HG03457 (cell line): ENCODE results near the gene ALDH1B1.

Experiments
- ATAC-seq: cut with Tn5 transposase; IDR thresholded peaks from one replicate; pipeline ENCODE4 v1.9.1; 2021; ENCODE audit warnings: moderate number of reproducible peaks; ENCODE audit not compliant: unreplicated experiment

Gene ALDH1B1

DNA sequence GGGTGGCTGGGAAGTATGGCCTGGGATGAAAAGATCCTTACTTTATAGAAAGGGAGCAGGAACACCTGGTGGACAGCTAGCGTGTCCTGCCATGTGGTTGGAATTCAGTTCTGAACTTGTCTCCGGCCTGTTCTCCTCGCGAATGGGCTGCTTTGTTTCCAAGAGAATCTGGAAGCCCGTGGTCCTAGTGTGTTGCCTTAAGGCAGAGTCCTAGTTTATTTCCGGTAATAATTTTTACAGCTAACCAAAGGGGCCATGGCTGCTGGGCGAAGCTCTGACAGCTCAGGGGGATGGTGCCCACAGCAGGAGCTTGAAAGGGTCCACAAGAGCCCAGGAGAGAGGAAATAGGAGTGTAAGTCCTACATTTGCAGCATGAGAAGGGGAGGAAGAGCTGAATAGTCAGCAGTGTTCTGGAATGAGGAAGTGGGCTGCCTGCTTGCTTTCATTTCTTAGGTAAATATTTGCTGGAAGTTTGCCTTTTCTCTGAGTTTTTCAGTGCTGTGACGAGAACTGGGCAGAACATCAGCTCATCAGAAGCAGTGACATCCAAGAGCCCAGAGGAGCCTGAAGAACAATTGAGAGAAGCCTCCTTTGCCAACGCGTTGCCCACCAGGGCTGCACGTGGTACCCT lies 44.8 kb downstream of the ALDH1B1 start:
- ATAC-seq, result no peak

DNA sequence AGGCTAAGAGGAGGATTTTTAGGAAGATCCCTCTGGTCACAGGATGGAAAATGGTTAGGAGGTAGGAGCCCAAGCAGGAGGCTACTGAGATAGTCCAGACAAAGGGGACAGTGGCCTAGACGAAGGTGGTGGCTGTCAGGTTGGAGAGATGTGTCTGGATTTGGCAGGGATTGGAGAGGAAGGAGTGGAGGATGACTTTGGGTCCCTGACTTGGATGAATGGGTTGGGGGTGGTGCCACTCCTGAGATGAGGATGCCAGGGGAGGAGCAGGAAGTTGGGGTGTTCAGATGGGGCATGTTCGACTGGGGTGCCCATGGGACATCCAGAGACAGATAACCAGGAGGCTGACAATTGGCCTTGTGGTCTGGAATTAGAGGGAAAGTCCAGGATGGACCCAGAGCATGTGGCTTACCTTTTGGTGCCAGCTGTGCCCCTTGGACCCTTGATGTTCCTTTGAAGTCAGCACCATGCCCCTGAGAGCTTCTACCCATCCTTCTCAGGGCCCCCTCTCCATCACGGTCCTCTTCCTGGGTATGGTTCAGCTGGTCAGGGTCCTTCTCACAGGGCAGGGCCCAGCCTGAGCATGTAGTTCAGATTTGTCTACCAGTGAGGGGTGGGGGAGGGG lies 46.9 kb downstream of the ALDH1B1 start:
- ATAC-seq, result no peak

- ATAC-seq, result no peak
Measured at GRCh38 chr9:38439916-38440301, 47.4 kb downstream of the ALDH1B1 start.

DNA sequence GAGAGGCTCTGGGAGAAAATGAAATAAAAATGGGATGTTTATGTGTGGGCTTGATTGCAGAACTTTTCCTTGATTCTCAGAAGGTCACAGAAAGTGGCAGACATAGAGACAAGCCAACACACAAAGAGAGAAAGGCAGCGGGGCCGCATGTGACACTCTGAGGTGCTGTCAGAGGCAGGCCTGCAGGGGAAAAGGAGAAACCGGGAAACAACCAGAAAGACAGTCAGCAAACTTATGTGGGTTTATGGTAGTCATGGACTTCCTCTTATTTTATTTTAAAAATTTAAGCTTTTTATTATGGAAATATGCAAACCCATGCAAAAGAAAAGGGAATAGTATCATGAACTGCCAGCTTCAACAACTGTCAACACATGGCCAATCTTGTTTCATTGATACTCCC lies 48.0 kb downstream of the ALDH1B1 start:
- ATAC-seq, result no peak

- ATAC-seq, result no peak
Measured at GRCh38 chr9:38441347-38442085, 49.0 kb downstream of the ALDH1B1 start.

GRCh38 chr9:38442473-38443096 lies 50.1 kb downstream of the ALDH1B1 start:
- no peak for ATAC-seq

DNA sequence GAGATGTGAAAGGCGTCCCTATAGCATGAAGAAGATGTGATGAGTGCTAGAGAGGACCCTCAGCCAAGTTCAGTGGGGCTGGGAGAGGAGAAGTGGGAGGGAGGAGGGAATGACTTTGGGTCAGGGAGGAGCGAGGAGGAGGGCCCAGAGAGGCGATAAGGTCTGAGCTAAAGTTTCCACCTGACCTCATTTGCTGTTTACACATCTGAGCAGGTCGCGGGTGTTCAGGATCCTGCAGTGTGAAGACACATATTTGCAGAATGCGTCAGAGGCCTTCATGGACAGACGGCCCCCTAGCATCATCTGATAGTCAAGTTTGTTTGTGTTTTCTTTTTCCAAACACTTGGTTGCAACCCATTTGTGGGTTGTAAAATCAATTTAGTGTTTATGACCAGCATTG lies 50.7 kb downstream of the ALDH1B1 start:
- ATAC-seq, result no peak

GRCh38 chr9:38443597-38443996 lies 51.1 kb downstream of the ALDH1B1 start:
- no peak for ATAC-seq

DNA sequence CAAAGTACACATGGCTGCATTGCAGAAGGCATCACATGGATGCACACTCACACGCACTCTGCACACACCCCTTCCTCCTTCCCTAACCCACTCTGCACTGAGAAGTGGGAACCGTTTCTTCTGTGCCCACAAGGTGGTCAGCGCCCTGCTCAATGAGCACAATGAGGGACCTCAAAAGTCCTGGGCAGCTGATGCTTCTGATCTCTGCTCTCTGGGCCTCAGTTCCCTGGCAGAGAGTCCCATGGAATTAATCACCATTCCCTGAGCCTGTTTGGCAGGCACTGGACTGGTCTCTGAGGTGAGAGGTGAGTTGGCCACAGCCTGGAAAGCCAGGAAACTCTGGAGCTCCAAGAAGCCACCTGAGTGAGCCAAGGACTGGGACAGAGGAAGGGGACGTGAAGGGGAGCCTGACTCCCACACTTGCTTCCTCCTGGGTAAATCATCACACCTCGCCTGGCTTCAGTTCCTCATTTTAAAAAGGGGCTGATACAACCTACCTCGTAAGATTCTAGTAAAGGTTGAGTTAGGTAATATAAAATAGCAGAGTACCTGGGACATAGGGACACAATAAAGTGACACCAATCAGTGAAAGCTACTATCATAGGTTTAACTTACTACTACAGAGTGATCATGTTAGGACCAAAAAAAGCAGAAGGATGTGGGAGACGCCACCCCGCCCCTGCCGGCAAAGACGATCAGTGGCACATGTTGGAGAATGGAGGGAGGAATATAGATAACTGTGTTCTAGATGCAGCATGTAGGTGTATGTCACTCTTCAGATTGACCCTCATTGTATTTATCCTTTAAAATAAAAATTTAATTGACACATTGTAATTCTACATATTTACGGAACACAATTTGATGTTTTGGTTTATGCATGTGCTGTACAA lies 52.9 kb downstream of the ALDH1B1 start:
- peak; percentile 89 for ATAC-seq

DNA sequence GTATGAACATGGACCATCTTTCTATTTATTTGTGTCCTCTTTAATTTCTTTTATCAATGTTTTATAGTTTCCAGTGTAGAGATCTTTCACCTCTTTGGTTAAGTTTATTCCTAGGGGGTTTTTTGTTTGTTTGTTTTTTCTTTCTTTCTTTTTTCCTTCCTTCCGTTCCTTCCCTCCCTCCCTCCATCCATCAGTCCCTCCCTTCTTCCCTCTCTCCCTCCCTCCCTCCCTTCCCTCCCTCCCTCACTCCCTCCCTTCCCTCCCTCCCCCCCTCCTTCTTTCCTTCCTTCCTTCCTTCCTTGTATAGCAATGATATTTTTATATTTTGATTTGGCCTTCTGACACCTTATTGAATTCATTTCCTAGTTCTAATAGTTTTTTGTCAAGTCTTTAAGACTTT lies 55.2 kb downstream of the ALDH1B1 start:
- ATAC-seq, result no peak
